Suprapubic skin (tissue), 3 donors: ENCODE data around the gene UBE2L3.

Source experiments
- POLR2A ChIP-seq, 2 donors: fragments of 450-650 bp; IDR thresholded peaks; one replicate each; pipeline ENCODE4 v1.6.1; 2017; ENCODE audit warnings: antibody characterized with exemption in 2 of 2, mild to moderate bottlenecking in 2 of 2, moderate library complexity in 2 of 2
- TF ChIP-seq, protein P1 (sequence below), 2 donors: fragments of 200-600 bp in 1 of 2; fragments of 450-650 bp in 1 of 2; sonication (generic) in 1 of 2; IDR thresholded peaks; one replicate each; pipeline ENCODE4 v1.5.1; 2016 to 2019; ENCODE audit warnings: antibody characterized with exemption in 2 of 2, mild to moderate bottlenecking in 1 of 2, moderate library complexity in 1 of 2

DNA sequence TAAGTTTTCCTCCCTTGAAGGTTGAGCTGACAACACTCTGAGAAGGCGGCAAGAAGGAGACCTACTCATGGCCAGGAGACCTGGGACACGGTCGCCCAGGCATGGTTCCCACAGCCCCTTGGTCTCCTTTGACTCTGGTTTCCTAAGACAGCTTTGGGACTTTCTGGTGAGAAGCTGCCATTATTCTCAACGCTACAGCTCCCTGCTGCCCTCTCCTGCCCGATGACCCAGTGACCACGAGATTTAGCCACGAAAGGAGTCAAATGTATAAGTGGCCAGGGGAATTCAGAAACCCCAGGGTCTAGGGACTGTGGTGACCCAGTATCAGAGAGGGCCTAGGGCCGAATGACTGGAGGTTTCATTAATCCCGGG lies 73.9 kb downstream of the UBE2L3 start:
- no peak for TF ChIP-seq POLR2A (IDR thresholded peaks at IDR 0.05)
- TF ChIP-seq, protein P1, sequence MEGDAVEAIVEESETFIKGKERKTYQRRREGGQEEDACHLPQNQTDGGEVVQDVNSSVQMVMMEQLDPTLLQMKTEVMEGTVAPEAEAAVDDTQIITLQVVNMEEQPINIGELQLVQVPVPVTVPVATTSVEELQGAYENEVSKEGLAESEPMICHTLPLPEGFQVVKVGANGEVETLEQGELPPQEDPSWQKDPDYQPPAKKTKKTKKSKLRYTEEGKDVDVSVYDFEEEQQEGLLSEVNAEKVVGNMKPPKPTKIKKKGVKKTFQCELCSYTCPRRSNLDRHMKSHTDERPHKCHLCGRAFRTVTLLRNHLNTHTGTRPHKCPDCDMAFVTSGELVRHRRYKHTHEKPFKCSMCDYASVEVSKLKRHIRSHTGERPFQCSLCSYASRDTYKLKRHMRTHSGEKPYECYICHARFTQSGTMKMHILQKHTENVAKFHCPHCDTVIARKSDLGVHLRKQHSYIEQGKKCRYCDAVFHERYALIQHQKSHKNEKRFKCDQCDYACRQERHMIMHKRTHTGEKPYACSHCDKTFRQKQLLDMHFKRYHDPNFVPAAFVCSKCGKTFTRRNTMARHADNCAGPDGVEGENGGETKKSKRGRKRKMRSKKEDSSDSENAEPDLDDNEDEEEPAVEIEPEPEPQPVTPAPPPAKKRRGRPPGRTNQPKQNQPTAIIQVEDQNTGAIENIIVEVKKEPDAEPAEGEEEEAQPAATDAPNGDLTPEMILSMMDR (IDR thresholded peaks at IDR 0.05): no peak
